Mucosa of gallbladder (tissue), 1 donor: ENCODE results near the gene SLX4. TPM values are rescaled to one million over a fixed set of nuclear protein-coding genes. Genes with fewer than 3 reads are reported as not detected.
"Not testable (repeated sequence)": the region's sequence is repeated elsewhere in the genome, so short reads cannot be mapped to it uniquely, and the experiment has no call there.

Source experiments
- DNase-seq: peaks from one replicate; pipeline ENCODE4 v3.0.0-alpha.2; 2020; ENCODE audit warnings: low spot score
- total RNA-seq: library from RNA; stranded (reverse); gene quantifications from one replicate; pipeline ENCODE4 v1.2.1, GENCODE V29; 2021
- donor health status: DM: no; HTN: no; CAD: no.

The SLX4 gene
- total RNA-seq, result 6.8 TPM

DNA sequence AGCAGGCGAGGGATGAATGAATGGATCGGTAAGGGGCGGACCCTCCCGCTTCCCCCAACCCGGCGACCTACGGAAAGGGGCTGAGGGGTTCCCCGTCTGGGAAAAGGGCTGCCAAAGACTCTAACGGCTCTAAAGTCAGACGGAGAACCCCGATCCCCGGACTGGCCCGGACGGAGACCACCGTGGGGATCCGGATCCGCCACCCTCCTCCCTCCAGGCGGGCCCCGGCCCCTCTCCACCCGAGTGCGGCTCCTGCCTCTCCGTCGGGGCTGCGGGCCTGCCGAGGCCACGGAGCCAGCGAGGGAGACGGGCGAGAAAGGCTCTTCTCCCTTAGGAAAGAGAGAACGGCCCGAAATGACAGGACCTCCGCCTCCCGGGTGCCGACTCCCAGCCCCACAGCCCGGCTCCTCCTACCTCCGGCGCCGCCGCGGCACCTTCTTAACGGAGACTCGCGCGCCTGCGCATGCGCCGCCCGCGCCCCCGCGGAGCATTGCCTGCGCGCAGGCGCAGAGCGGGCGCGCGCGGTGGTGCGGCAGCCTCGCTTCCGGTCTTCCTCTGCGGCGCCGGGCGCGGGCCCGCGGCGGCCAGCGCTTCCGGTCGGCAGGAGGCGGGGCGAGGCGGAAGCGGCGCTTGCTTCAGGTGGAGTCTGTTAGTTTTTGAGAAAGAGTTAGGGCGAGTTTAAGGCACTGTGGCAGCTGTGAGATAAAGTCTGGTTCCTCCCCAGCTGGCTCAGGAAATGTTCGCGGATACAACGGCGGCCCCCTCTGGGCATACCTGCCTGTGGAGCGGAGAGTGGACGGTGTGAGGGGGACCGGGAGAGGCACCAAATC is at the start of gene SLX4:
SLX4 (minus strand) TSS at position 461 of the 830 bp plus-strand sequence. CDS start 2,642 bp downstream, outside the sequence.
- DNase-seq, result peak; percentile 91

DNA sequence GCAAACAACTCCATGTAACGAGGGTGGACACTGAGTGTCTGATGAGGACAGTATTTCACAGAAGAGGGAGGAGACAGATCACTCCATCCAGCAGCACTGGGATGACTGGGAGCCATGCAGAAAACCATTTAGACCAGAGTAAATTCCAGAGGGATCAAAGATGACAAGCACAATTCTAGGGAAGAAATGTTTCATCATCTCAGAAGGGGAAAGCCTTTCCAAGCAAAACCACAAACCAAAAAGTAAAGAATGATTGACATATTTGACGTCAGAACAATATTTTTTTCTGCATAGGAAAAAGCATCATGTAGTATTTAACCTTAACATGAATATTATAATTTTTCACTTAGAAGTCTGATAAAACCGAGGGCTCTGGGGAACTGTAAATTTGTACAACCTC is 47.8 kb upstream of the SLX4 start:
- DNase-seq, result no peak

GRCh38 chr16:3656491-3657468 is 45.4 kb upstream of the SLX4 start:
- DNase-seq, result no peak

- not testable (repeated sequence) for DNase-seq
These were observed 44.7 kb upstream of the SLX4 start for GRCh38 chr16:3656160-3656490.

DNA sequence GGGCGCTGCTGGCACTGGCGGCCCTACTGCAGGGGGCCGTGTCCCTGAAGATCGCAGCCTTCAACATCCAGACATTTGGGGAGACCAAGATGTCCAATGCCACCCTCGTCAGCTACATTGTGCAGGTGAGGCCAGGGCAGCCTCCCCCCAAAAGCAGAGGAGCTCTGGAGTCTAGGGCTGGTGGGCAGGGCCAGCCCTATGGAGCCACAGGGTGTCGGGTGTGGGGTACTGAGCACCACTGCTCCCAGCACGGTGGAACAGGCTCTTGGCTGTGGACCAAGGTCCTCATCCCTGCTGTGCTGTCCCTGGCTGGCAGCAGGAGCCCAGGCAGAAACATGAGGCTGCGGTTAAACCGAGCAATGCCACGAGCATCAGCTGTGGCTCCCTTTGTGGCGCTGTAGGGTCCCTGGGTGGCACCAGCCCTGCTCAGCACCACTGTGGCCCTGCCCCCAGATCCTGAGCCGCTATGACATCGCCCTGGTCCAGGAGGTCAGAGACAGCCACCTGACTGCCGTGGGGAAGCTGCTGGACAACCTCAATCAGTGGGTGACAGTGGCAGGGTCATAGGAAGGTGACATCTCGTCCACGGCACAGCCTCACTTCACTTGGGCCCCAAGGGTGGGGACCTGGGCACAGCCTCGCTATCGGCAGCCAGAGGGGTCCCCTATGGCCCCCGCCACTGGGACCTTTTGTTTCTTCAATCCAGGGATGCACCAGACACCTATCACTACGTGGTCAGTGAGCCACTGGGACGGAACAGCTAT is 44.2 kb upstream of the SLX4 start:
- DNase-seq, result no peak

- DNase-seq, result no peak
These were observed 43.6 kb upstream of the SLX4 start for GRCh38 chr16:3655030-3655395.

DNA sequence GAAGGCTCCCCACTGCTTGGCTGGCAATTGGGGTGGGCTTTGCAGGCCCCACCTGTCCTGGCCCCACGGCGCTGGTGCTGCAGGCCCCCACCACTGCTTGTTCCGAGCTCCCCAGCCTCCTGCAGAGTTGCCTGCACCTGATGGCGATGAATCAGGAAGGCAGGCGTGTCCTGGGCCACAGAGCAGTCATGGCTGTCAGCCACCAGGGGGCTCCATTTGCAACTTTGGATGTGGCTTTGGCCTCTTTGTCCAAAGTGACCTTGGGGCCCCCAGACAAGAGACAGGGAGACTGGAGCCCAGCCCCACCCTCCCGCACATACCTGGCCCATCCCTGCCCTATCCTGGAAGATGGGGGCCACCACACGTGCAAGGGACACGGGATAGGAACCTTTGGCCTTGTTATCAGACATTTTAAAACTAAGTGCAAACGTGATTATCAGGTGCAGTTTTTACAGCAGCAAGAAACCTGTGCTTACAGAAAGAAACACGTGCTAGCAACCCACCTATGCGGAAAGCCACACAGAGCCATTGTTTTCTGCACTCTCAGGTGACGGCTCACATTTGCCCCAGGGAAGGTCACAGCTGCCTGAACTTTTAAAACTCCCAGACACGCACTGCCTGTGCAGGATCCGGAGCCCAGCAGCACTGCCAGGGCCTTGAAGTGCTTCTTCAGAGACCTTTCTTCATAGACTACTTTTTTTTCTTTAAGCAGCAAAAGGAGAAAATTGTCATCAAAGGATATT is 43.0 kb upstream of the SLX4 start, which contains the start of gene DNASE1:
DNASE1 (plus strand) TSS at position 443 of the 743 bp plus-strand sequence. CDS start 683 bp downstream, outside the sequence.
- peak; percentile 68 for DNase-seq

GRCh38 chr16:3652373-3653195 is 41.2 kb upstream of the SLX4 start:
- DNase-seq, result no peak

DNA sequence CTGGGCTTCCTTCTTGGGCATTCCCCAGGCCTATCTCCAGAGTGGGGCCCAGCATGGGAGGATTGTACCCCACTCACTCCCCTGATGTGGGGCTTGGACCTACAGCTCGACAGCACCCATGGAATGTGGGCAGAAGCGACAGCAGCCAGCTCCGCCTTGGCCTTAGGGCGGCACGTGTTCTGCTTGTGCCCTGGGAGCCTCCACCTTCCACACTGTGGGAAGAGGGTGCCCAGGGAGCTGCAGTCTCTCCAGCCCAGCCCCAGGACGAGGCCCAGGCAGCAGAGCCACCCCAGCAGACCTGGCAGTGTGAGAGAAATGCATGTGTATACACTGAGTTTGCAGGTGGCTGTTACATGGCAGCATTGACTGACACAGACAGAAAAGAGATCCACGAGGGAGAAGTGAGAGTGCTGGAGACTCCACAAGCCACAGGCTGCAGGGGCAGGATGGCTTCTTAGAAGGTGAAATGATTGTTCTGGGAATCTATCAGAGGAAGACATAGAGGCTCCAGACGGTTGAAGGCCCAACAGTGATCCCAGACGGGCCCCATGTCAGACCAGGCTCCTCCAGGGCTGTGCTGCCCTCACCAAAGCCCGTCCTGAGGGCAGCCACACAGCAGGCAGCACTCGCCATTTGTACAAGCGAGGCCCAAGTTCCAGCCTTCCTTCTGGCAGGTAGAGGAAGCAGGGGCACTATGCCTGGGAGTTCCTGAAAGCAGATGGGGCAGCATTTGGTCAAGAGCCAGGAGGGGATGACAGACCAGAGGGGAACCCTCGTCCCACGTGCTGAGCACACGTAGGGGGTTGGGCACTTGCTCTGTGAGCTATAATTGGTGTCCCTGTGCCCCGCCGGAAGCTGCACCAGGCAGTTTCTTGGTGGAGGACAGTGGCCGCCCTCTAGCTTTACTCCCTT is 40.3 kb upstream of the SLX4 start:
- DNase-seq, result no peak

DNA sequence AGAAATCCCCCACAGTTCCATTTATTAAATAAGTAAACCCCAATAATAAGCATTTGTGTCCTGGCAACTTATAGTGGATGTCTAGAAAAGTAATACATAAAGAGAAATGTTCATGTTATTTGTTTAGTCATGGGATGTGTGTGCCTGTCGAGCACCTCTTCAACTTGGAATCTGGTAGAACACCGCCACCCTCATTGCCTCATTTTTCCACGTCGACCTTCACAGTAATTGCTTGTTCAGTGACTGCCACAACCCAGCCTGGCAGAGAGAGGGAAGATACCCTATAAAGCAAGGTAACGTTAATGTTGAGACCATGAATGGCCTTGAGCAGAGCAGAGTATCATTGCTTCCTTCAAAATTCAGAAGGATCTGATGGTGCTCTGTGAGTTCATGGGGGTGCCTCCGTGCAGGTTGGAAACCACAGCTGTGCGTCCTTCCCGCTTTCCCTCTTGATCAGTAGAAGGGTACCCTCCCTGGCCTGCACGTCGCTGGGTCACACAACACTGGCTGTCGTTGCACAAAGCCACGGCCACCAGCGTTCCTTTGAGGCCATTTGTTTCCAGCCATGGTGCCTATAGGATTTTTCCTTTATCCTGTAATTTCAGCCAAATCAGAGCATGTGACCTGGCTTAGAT is 39.3 kb upstream of the SLX4 start:
- DNase-seq, result no peak

- DNase-seq, result peak; percentile 71
These were observed 35.0 kb upstream of the SLX4 start for GRCh38 chr16:3646348-3646920.

- DNase-seq, result no peak
These were observed 34.3 kb upstream of the SLX4 start for GRCh38 chr16:3645504-3646347.

DNA sequence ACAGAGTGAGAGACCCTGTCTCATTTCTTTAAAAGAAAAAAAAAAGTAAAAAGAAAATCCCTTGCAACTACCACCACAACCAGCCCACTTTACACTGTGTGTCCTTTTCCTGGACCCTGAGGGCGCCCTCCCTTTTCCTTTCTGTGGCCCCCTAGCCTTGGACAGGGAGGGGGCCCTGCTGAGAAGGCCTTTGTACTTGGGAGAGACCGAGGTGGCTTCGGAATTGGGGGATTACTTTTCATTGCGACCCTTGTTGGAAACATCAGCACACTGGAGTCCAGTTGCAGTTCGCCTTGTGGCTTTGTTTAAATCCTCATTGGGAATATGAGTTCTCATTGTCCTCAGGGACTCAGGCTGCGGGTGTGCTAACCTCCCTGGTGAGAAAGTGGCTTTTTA is 33.7 kb upstream of the SLX4 start:
- DNase-seq, result no peak

DNA sequence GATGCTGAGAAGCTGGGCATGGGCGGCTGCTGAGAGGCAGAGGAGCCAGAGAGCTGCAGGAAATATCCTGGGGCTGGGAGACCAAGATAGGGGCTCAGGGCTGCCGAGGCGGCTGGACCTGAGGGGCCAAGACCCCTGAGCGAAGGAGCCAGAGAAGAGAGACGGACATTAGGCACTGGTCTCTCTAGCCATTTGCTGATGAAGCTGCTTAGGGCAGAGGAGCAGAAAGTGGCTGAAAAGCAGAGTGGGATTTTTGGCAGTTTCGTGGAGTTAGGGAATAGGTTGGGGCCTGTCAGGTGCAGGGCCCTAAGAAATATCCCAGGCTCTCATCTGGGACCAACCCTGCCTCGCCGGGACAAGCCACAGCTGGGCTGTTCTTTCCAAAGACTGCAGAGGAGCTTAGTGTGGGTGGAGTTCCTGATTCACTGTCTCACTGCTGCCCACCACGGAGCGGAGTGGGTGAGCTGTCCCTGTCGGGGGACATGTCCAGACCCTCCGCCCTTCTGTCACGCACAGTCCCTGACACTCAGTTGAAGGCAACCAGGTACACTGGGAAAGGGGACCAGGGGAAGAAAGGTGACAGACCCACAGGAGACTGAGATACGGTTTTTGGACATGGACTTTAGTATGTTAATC is 31.8 kb upstream of the SLX4 start:
- DNase-seq, result no peak

DNA sequence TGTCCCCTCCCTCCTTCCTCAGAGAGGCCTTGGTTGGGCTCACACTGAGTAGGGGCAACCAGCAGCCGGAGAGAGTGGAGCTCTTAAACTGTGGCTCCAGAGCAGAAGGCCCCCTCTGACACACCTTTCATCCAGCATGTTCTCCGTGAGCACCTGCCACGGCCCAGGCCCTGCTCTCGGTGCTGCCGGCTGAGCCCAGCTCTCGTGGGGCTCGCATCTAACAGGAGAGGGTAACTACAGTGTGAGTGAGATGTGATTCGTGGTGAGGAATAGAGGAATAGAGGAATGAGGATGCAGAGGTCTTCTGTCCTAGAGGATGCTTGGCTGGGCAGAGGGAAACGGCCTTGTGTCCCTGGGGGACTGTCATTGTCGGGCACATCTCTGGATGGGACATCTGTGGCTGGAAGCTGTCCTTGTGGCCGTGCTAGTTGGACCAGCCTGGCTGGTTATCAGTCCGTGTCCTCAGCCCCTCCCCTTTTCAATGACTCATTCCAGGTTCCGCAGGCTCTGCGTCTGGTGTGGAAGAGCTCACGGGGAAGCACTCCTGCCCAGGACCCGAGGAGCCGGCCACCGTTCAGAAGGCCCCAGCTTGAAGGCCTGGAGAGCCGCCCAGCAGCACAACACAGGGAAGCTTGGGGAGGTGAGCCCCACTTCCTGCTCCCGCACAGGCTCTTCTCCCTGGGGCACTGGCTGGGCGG is 31.1 kb upstream of the SLX4 start:
- peak; percentile 75 for DNase-seq

DNA sequence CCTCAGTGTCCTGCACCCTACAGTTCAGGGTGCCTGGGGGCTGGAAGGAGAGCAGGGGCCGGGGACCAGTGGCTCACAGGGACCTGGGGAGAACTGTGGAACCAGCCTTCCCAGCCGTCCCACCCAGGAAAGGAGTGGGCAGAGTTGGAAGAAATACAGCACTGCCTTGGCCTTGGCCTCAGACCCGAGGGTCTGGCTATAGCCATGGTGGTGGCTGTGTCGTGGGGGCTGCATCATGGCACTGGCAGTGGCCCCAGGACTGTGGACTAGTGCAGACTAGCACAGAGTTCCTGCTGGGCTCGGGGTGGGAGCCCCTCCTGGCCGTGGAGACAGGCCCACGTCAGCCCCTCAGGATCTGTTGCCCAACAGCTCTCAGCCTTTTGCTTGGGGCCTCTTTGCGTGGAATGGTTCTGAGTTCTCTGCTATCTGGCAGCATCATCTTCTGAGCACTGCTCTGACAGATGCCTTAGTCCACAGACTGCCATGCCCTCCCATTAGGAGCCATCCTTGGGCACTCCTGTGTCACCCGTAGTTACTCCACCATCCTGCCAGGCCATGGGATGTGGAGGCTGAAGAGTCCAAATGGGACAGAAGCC is 30.5 kb upstream of the SLX4 start:
- DNase-seq, result no peak
